ENCODE results near the gene C14orf180.

DNA sequence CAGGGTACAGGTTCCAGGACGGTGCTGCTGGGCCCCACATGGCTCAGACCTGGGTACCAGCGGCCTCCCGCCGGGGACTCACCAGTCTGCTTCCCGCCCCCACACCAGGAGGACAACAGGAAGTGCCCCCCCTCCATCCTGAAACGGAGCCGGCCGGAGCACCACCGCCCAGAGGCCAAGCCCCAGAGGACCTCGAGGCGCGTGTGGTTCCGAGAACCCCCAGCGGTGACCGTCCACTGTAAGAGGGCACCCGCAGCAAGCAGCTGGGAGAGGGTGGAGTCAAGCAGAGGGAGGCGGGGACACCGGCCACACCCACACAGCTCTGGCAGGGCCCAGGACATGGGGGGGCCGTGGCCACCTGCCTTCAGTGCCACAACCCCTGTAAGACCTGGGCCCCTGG lies 8.1 kb downstream of the C14orf180 start:
- TF ChIP-seq, protein P1, sequence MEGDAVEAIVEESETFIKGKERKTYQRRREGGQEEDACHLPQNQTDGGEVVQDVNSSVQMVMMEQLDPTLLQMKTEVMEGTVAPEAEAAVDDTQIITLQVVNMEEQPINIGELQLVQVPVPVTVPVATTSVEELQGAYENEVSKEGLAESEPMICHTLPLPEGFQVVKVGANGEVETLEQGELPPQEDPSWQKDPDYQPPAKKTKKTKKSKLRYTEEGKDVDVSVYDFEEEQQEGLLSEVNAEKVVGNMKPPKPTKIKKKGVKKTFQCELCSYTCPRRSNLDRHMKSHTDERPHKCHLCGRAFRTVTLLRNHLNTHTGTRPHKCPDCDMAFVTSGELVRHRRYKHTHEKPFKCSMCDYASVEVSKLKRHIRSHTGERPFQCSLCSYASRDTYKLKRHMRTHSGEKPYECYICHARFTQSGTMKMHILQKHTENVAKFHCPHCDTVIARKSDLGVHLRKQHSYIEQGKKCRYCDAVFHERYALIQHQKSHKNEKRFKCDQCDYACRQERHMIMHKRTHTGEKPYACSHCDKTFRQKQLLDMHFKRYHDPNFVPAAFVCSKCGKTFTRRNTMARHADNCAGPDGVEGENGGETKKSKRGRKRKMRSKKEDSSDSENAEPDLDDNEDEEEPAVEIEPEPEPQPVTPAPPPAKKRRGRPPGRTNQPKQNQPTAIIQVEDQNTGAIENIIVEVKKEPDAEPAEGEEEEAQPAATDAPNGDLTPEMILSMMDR (IDR thresholded peaks at IDR 0.05), result no peak
- no peak for TF ChIP-seq POLR2A (IDR thresholded peaks at IDR 0.05)
